NB4 (cell line): ENCODE measurements around the gene CSRNP3.

ENCODE experiments used
- CTCF ChIP-seq: IDR thresholded peaks from one replicate; pipeline ENCODE4 v1.5.1; 2012; ENCODE audit warnings: low read depth, low read length
- MAX ChIP-seq: IDR thresholded peaks from 2 replicates; pipeline ENCODE4 v1.6.1; 2011; ENCODE audit warnings: low read depth, low read length
- MYC ChIP-seq: IDR thresholded peaks from 2 replicates; pipeline ENCODE4 v1.6.1; 2011; ENCODE audit warnings: low read depth, low read length
- POLR2A ChIP-seq: IDR thresholded peaks from 2 replicates; pipeline ENCODE4 v1.6.1; 2011; ENCODE audit warnings: mild to moderate bottlenecking; ENCODE audit not compliant: insufficient read length; ENCODE audit errors: extremely low read depth

DNA sequence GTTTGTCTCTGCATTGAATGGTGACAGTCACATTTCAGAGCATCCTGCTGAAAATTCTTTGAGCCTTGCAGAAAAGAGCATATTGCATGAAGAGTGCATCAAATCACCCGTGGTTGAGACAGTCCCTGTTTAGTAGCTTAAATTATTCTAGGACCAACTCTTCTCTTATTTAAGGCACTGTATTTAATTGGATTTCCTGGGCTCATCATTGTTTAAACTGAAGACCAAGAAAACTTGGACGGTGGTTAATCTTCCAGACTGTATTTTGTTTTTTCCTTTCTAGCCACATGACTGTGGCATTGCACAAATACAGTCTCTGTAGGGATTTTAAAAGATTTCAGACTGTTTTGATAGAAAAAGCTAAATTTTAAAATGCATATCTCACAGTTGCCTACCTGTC, 210.1 kb downstream of the CSRNP3 start:
- TF ChIP-seq CTCF (no peak), MYC (no peak), POLR2A (no peak), MAX (no peak)
